NCI-H2107 (cell line): ENCODE data around the gene ANK3.
A peak's percentile ranks its signal among the peaks of the same experiment; 100 is the strongest.
"Not testable (repeated sequence)": the region's sequence is repeated elsewhere in the genome, so short reads cannot be mapped to it uniquely, and the experiment has no call there.

Experiments used
- DNase-seq: peaks from one replicate; lab custom pipeline; 2025; lab: John Stamatoyannopoulos, UW

ANK3 gene

GRCh38 chr10:60093317-60093716 is 296.4 kb downstream of the ANK3 start:
- DNase-seq, result no peak

GRCh38 chr10:60086862-60087261 is 302.8 kb downstream of the ANK3 start:
- DNase-seq, result no peak

GRCh38 chr10:60086421-60086820 is 303.3 kb downstream of the ANK3 start:
- DNase-seq, result no peak

- no peak for DNase-seq
Observed at GRCh38 chr10:60082744-60083344, 306.8 kb downstream of the ANK3 start.

- no peak for DNase-seq
Observed at GRCh38 chr10:60082341-60082740, 307.3 kb downstream of the ANK3 start.

- DNase-seq, result no peak
Observed at GRCh38 chr10:60073781-60074656, 315.7 kb downstream of the ANK3 start.

- no peak for DNase-seq
Observed at GRCh38 chr10:60073397-60073780, 316.3 kb downstream of the ANK3 start.

- DNase-seq, result no peak
Observed at GRCh38 chr10:60069311-60069710, 320.4 kb downstream of the ANK3 start.

- no peak for DNase-seq
Observed at GRCh38 chr10:60050366-60050765, 339.3 kb downstream of the ANK3 start.

- DNase-seq, result no peak
Observed at GRCh38 chr10:60048091-60048501, 341.6 kb downstream of the ANK3 start.

- DNase-seq, result no peak
Observed at GRCh38 chr10:60045571-60045970, 344.1 kb downstream of the ANK3 start.

GRCh38 chr10:60044971-60045370 is 344.7 kb downstream of the ANK3 start:
- no peak for DNase-seq

- no peak for DNase-seq
Observed at GRCh38 chr10:60044242-60044641, 345.4 kb downstream of the ANK3 start.

GRCh38 chr10:60043561-60044241 is 346.0 kb downstream of the ANK3 start:
- DNase-seq, result no peak

- no peak for DNase-seq
Observed at GRCh38 chr10:60042914-60043313, 346.8 kb downstream of the ANK3 start.

GRCh38 chr10:60042262-60042661 is 347.4 kb downstream of the ANK3 start:
- no peak for DNase-seq

GRCh38 chr10:60041489-60042133 is 348.1 kb downstream of the ANK3 start:
- DNase-seq, result no peak

- DNase-seq, result no peak
Observed at GRCh38 chr10:60040014-60040662, 349.5 kb downstream of the ANK3 start.

- no peak for DNase-seq
Observed at GRCh38 chr10:60035984-60036383, 353.7 kb downstream of the ANK3 start.

- DNase-seq, result not testable (repeated sequence)
Observed at GRCh38 chr10:60035375-60035774, 354.3 kb downstream of the ANK3 start.

GRCh38 chr10:60032723-60033122 is 357.0 kb downstream of the ANK3 start:
- DNase-seq, result peak; percentile 24

- no peak for DNase-seq
Observed at GRCh38 chr10:60031664-60032063, 358.0 kb downstream of the ANK3 start.
